Lower lobe of right lung (tissue), 2 donors: ENCODE data around the gene CYTH1. TPM values are rescaled to one million over a fixed set of nuclear protein-coding genes. Genes with fewer than 3 reads are reported as not detected.
"Not testable (repeated sequence)": the region's sequence is repeated elsewhere in the genome, so short reads cannot be mapped to it uniquely, and the experiment has no call there.

Source experiments
- ATAC-seq, 2 donors: fragments of 200-7000 bp; cut with Tn5 transposase; one replicate each; pipeline ENCODE4 v1.9.1; 2020 to 2022; ENCODE audit warnings: mild to moderate bottlenecking in 2 of 2, moderate library complexity in 2 of 2
- DNase-seq: peaks from one replicate; pipeline ENCODE4 v3.0.0-alpha.2; 2020
- H3K27ac ChIP-seq: fragments of 200-600 bp; one replicate; pipeline ENCODE4 v1.8.0; 2022
- H3K27me3 ChIP-seq: fragments of 200-600 bp; one replicate; pipeline ENCODE4 v1.8.0; 2022; ENCODE audit warnings: low read depth
- H3K36me3 ChIP-seq: fragments of 200-600 bp; one replicate; pipeline ENCODE4 v1.8.0; 2022; ENCODE audit warnings: mild to moderate bottlenecking
- H3K4me1 ChIP-seq: fragments of 200-600 bp; one replicate; pipeline ENCODE4 v1.8.0; 2022
- H3K4me3 ChIP-seq: fragments of 200-600 bp; one replicate; pipeline ENCODE4 v1.8.0; 2022; ENCODE audit warnings: mild to moderate bottlenecking
- H3K9me3 ChIP-seq: fragments of 200-600 bp; one replicate; pipeline ENCODE4 v1.8.0; 2022
- intact Hi-C: fragments of 100-400 bp; cut with DNase I; formaldehyde crosslinking; loops from one replicate; pipeline ENCODE4 v1.11.0; 2022
- total RNA-seq: library from RNA; stranded (reverse); fragmentation: NEBNext Ultra II Directional; extraction: Animal tissue kit (Norgen Biotek cat#: 25700); gene quantifications from one replicate; pipeline ENCODE4 v1.2.1, GENCODE V29; 2021
- TF ChIP-seq, protein P1 (sequence below): fragments of 200-600 bp; IDR thresholded peaks from one replicate; pipeline ENCODE4 v1.8.0; 2022; ENCODE audit warnings: antibody characterized with exemption, mild to moderate bottlenecking
- donor health status: DM: no; HTN: yes; CAD: no; lungs with severe emphysema.

The CYTH1 gene
- total RNA-seq, 1 donor from 2014 or later = 110 TPM

DNA sequence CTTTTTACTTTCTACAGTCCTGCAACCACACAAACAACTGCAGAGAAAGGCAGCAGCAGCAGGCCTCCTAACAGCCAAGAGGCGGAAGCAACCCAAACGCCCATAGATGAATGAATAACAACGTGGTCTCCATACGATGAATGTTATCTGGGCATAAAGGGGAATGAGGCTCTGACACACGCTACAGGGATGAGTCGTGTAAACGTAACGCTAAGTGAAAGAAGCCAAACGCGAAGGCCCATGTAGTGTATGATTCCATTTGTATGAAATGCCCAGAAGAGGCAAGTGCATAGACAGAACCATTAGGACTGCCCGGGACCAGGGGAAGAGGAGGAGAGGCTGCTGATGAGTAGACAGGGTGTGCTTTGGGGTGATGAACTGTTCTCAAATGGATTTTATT, 110.1 kb downstream of the CYTH1 start:
- ATAC-seq (no peak), DNase-seq (no peak)
- Histone ChIP-seq H3K4me1 (peaks cover 2% of the 10 kb centered on the region), H3K4me3 (no peak overlapping the region), H3K27me3 (no peaks in the 10 kb centered on the region), H3K27ac (no peak overlapping the region), H3K9me3 (no peaks in the 10 kb centered on the region), H3K36me3 (peaks cover 48% of the 10 kb centered on the region)
- intact Hi-C loops = no loop called here
- TF ChIP-seq, protein P1, sequence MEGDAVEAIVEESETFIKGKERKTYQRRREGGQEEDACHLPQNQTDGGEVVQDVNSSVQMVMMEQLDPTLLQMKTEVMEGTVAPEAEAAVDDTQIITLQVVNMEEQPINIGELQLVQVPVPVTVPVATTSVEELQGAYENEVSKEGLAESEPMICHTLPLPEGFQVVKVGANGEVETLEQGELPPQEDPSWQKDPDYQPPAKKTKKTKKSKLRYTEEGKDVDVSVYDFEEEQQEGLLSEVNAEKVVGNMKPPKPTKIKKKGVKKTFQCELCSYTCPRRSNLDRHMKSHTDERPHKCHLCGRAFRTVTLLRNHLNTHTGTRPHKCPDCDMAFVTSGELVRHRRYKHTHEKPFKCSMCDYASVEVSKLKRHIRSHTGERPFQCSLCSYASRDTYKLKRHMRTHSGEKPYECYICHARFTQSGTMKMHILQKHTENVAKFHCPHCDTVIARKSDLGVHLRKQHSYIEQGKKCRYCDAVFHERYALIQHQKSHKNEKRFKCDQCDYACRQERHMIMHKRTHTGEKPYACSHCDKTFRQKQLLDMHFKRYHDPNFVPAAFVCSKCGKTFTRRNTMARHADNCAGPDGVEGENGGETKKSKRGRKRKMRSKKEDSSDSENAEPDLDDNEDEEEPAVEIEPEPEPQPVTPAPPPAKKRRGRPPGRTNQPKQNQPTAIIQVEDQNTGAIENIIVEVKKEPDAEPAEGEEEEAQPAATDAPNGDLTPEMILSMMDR = no peak

DNA sequence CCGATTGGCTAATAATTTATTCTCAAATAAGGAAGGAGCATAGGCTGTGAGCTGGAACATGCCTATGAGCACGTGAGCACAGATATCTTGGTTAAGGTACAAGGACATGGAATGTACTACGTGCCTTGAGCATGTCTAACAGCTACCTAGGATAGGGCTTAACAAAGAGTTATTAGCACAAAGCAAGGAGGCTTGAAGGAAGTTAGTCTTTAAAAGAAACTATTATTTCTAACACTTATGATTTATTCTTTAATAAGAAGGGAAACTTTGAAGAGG, 110.4 kb downstream of the CYTH1 start:
- intact Hi-C loops, H3K4me1 ChIP-seq, H3K27me3 ChIP-seq, H3K27ac ChIP-seq, DNase-seq, H3K9me3 ChIP-seq, ATAC-seq, H3K4me3 ChIP-seq: not testable (repeated sequence)
- peaks cover 45% of the 10 kb centered on the region for H3K36me3 ChIP-seq

DNA sequence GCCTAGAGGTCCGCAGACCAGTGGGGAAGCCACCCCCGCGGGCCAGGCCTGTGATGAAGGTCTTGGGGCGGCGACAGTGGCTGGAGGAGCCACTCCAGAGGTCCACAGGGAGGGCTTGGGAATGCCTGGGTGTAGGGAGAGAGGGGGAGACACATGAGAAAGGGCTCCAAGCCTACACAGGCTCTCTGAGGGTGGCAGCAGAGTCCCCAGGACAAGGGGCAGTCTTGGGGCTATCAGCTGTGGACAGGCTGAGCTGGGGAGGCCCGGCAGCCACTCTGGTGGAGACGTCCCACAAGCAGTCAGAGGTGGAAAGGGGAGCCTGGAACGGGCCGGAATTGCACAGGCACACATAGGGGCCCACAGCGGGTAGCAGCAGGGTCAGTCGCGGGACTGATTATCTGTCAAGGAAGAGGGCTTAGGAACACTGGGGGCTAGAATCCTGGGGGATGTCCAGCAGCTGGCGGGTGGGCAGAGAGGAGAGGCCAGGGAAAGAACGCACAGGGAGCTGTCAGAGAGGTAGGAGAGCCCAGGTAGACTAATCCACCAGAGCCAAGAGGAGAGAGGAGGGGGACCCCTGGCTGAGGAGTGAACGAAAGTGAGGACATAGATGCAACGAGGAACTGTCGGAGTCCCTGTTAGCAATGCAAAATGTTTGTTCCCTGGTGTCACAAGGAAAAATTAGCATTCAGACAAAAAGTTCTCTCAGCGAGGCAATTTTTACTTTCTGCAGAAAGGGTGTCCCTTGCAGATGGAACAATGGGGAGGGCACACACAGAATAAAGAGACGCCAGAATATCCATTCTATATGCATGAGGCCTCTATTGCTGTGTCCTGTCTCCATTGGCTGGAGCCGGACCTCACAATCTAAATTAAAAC, 111.0 kb downstream of the CYTH1 start:
- no peak overlapping the region for H3K27ac ChIP-seq
- intact Hi-C loops = no loop called here
- no peaks in the 10 kb centered on the region for H3K9me3 ChIP-seq
- H3K4me1 ChIP-seq = peaks cover 11% of the 10 kb centered on the region
- TF ChIP-seq, protein P1 = no peak
- no peak for ATAC-seq
- no peak overlapping the region for H3K4me3 ChIP-seq
- DNase-seq = no peak
- peaks cover 39% of the 10 kb centered on the region for H3K36me3 ChIP-seq
- H3K27me3 ChIP-seq = no peaks in the 10 kb centered on the region

DNA sequence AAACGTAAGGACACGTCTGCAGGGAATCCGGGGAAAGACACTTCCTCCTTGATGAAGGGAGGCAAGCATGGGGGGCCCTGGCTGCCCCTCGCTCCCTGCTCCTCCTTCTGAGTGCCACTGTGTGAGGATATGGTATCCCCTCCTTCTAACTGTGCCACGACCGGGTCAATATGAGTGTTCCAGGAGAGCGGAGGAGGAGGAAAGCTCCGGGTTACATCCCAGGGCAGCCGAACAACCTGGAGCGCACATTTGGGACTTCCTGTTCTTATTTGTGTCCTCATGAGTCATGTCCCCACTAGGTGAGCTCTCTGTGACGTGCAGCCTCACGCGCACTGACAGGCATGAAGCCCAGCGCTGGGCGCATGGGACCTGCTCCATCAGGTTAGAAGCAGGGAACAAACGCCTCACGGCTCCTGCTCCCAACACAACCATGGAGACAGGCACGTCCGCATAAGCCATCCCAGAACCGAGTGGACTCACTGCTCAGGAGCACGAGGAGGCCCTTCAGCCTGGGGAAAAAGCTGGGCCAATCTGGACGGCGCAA, 112.0 kb downstream of the CYTH1 start:
- H3K4me3 ChIP-seq = no peak overlapping the region
- DNase-seq (no peak), ATAC-seq (no peak)
- intact Hi-C loops = no loop called here
- no peaks in the 10 kb centered on the region for H3K9me3 ChIP-seq
- H3K27me3 ChIP-seq = no peaks in the 10 kb centered on the region
- peaks cover 29% of the 10 kb centered on the region for H3K36me3 ChIP-seq
- peaks cover 21% of the 10 kb centered on the region for H3K4me1 ChIP-seq
- TF ChIP-seq, protein P1 = no peak
- H3K27ac ChIP-seq = no peak overlapping the region

DNA sequence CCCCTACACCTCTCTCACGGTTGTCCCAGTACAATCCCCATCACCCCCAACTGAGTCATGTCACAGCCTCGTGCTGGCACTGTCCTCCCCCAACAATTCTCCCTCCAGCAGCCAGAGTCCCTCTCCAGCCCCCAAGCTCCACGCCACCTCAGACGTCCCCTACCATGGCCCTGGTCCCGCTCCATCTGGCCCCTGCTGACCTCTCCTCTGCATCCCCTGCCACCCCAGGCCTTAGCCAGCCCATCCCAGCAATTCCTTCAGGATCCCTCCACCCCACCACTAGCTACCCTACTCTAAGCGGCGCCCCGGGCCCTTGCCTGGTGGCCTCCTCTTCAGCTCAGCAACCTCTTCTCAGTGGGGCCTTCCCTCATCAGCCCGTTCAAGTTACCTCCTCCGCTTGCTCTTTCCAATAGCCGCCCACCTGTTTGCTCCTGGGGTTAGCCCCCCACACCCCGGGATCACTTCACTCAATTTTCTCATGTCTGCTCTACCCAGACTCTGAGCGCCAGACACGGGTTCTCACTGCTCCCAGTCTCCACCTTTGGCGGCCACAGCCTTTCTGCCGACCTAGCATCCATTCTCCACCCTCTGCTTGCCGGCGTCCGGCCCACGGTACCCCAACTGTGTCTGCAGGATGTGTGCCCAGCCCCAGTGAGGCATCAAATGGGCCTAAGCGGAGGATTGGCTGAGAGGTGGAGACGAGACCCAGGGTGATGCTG, 112.7 kb downstream of the CYTH1 start:
- Histone ChIP-seq H3K27me3 (no peaks in the 10 kb centered on the region), H3K36me3 (peaks cover 23% of the 10 kb centered on the region), H3K27ac (no peak overlapping the region), H3K9me3 (no peaks in the 10 kb centered on the region), H3K4me1 (peaks cover 27% of the 10 kb centered on the region), H3K4me3 (no peak overlapping the region)
- DNase-seq = no peak
- TF ChIP-seq, protein P1 = no peak
- intact Hi-C loops = no loop called here
- ATAC-seq = no peak

DNA sequence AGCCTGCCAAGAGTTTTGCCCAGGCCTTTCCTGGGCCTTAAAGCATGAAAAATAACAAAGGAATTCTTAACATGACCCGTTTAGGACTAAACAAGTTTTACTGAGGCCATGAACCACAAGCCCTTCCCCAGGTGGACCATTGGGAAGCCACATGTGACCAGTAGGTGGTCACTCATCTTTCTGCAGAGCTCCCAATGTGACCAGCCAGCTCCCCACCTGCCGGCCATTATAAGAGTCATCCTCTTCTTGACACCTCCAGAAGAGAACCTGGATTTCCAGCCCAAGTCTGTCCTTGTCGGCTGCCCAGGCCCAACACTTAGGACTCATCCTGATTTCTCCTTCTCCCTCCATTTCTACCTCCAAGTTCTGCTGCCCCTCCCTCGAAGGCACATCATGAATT, 113.2 kb downstream of the CYTH1 start:
- ATAC-seq (no peak), DNase-seq (no peak)
- TF ChIP-seq, protein P1 = no peak
- Histone ChIP-seq H3K27ac (no peak overlapping the region), H3K27me3 (no peaks in the 10 kb centered on the region), H3K9me3 (no peaks in the 10 kb centered on the region), H3K36me3 (peaks cover 17% of the 10 kb centered on the region), H3K4me3 (no peak overlapping the region), H3K4me1 (peaks cover 27% of the 10 kb centered on the region)
- intact Hi-C loops = no loop called here
